ENCODE data around the gene C2.
"Not testable (repeated sequence)": the region's sequence is repeated elsewhere in the genome, so short reads cannot be mapped to it uniquely, and the experiment has no call there.

The C2 gene

GRCh38 chr6:31899215-31899614 lies 28.3 kb upstream of the C2 start:
- no peak for DNase-seq (ENCODE audit: low read depth)

GRCh38 chr6:31899882-31900722 lies 27.4 kb upstream of the C2 start:
- DNase-seq (ENCODE audit: low read depth), result no peak

GRCh38 chr6:31900917-31901414 lies 26.6 kb upstream of the C2 start:
- DNase-seq (ENCODE audit: low read depth), result no peak

GRCh38 chr6:31901415-31901952 lies 26.0 kb upstream of the C2 start:
- DNase-seq (ENCODE audit: low read depth), result peak; percentile 47

GRCh38 chr6:31901953-31902643 lies 25.4 kb upstream of the C2 start, which contains the start of gene ZBTB12:
ZBTB12 (minus strand) TSS chr6:31902086; CDS start chr6:31901305, 781 bp downstream.
- peak; percentile 82 for DNase-seq (ENCODE audit: low read depth)

GRCh38 chr6:31903957-31904356 lies 23.6 kb upstream of the C2 start:
- DNase-seq (ENCODE audit: low read depth), result no peak

GRCh38 chr6:31905041-31905440 lies 22.5 kb upstream of the C2 start:
- DNase-seq (ENCODE audit: low read depth), result no peak

GRCh38 chr6:31906122-31906521 lies 21.4 kb upstream of the C2 start:
- no peak for DNase-seq (ENCODE audit: low read depth)

GRCh38 chr6:31906727-31907126 lies 20.8 kb upstream of the C2 start:
- DNase-seq (ENCODE audit: low read depth), result not testable (repeated sequence)

GRCh38 chr6:31907158-31907813 lies 20.2 kb upstream of the C2 start:
- DNase-seq (ENCODE audit: low read depth), result no peak

- not testable (repeated sequence) for DNase-seq (ENCODE audit: low read depth)
Measured at GRCh38 chr6:31908255-31908654, 19.3 kb upstream of the C2 start.

- DNase-seq (ENCODE audit: low read depth), result no peak
Measured at GRCh38 chr6:31908791-31909190, 18.7 kb upstream of the C2 start.

GRCh38 chr6:31909298-31909697 lies 18.2 kb upstream of the C2 start:
- DNase-seq (ENCODE audit: low read depth), result not testable (repeated sequence)

- no peak for DNase-seq (ENCODE audit: low read depth)
Measured at GRCh38 chr6:31911826-31912585, 15.5 kb upstream of the C2 start.

GRCh38 chr6:31915351-31915750 lies 12.2 kb upstream of the C2 start:
- no peak for DNase-seq (ENCODE audit: low read depth)

- DNase-seq (ENCODE audit: low read depth), result no peak
Measured at GRCh38 chr6:31915756-31916155, 11.8 kb upstream of the C2 start.

GRCh38 chr6:31918069-31918720 lies 9.3 kb upstream of the C2 start:
- DNase-seq (ENCODE audit: low read depth), result no peak

GRCh38 chr6:31919624-31920303 lies 7.8 kb upstream of the C2 start:
- no peak for DNase-seq (ENCODE audit: low read depth)

- no peak for DNase-seq (ENCODE audit: low read depth)
Measured at GRCh38 chr6:31920811-31921210, 6.7 kb upstream of the C2 start.

GRCh38 chr6:31922942-31923341 lies 4.6 kb upstream of the C2 start:
- DNase-seq (ENCODE audit: low read depth), result no peak
